GM12872 (cell line): ENCODE data around the gene SOX5.

Experiments
- TF ChIP-seq, protein P1 (sequence below): IDR thresholded peaks from 3 replicates; pipeline ENCODE4 v1.5.1; 2011; ENCODE audit warnings: low read depth, mild to moderate bottlenecking, low read length, moderate library complexity; ENCODE audit not compliant: insufficient read depth

The SOX5 gene

DNA sequence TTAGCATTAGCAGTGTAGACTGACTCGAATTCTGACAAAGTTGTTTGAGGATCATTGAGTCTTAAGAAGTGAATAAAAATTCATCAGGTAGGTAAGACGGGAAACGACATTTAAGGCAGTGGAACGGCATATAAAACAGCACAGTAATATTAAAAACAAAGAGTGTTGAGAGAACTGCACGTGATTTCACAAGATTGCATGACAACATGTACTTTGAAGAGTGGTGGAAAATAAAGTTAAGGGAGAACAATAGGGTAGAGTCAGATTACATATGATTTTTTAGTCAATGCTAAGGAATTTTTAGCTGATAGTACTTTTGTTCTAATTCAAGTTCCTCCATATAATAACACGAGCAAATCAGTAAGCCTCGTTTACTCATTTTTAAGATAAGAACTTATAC lies 115.4 kb downstream of the SOX5 start:
- TF ChIP-seq, protein P1, sequence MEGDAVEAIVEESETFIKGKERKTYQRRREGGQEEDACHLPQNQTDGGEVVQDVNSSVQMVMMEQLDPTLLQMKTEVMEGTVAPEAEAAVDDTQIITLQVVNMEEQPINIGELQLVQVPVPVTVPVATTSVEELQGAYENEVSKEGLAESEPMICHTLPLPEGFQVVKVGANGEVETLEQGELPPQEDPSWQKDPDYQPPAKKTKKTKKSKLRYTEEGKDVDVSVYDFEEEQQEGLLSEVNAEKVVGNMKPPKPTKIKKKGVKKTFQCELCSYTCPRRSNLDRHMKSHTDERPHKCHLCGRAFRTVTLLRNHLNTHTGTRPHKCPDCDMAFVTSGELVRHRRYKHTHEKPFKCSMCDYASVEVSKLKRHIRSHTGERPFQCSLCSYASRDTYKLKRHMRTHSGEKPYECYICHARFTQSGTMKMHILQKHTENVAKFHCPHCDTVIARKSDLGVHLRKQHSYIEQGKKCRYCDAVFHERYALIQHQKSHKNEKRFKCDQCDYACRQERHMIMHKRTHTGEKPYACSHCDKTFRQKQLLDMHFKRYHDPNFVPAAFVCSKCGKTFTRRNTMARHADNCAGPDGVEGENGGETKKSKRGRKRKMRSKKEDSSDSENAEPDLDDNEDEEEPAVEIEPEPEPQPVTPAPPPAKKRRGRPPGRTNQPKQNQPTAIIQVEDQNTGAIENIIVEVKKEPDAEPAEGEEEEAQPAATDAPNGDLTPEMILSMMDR = no peak

DNA sequence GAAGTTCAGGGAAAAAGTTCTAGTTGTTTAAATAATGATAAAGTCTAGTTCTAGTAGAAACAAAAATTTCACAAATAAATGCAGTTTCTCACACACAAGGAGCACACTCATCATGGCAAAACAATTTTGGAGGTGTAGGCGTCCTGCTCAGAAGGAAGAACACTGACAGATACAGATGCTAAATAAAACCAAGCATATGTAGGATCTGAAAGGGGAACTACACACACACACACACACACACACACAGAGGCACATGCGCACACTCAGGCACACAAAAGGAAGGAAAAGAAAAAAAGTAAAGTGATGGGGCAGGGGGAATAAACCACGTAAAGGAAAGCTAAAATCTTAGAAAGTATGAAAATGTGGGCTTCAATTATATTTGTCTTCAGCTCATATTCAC lies 117.7 kb downstream of the SOX5 start:
- TF ChIP-seq, protein P1 = no peak

DNA sequence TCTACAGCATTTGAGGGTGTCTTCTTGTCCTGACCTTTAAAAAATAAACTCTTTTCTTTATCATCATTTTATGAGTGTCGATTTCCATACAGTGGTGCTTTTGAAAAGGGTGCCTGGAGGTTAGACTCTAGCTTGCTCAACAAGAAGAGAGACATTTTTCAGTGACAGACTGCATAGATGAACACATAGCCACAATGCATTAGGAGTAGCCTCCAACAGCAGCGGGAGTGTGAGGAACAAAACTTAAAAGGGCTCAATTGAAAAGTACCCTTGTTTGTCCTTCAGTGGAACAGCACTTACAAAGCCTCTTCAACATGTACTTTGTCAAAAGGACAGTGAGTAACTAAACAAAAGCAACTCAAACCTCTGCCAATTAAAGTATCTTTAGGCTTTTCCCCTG lies 119.3 kb downstream of the SOX5 start:
- TF ChIP-seq, protein P1 = no peak

DNA sequence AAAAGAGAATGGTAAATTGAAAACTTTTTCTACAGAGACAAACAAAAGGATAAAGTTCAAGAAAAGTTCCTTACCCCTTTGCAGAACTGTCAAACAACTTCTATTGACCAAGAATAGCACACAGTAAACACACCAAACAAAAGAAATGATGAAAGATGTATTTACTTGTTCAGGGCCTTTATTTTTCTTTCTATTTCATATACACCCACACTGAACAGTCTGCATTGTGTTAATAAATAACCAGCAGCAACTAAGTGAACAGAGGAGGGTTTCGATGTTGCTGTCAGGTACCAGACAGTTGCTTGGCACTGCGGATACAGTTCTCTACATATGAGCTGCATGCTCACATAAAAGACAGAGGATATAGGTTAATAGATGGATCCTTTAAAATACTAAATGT lies 122.1 kb downstream of the SOX5 start:
- TF ChIP-seq, protein P1 = no peak

DNA sequence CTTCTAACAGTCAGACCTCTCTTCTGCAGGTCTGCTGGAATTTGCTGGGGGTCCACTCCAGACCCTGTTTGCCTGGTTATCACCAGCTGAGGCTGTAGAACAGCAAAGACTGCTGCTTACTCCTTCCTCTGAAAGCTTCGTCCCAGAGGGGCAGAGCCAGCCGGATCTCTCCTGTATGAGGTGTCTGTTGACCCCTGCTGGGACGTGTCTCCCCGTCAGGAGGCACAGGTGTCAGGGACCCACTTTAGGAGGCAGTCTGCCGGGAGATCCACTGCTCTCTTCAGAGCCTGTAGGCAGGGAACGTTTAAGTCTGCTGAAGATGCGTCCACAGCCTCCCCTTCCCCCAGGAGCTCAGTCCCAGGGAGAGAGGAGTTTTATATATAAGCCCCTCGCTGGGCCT lies 125.1 kb downstream of the SOX5 start:
- TF ChIP-seq, protein P1 = no peak

DNA sequence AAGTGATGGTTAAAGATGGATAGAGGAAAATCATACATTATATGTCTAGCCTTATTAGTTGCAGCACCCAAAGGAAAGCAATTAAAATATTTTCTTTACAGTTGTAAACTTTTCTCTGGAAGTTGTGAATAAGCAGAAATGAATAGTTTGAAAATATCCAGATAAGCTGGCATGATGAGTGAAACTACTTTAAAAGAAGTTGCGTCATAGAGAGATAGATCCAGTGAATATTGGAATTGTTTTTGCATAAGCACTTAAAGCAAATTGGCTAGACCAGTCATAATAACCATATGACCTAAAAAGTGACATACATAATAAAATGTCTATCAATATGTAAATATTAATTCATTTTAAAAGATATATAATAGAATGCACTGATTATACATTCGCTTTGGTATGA lies 132.1 kb downstream of the SOX5 start:
- TF ChIP-seq, protein P1 = no peak

DNA sequence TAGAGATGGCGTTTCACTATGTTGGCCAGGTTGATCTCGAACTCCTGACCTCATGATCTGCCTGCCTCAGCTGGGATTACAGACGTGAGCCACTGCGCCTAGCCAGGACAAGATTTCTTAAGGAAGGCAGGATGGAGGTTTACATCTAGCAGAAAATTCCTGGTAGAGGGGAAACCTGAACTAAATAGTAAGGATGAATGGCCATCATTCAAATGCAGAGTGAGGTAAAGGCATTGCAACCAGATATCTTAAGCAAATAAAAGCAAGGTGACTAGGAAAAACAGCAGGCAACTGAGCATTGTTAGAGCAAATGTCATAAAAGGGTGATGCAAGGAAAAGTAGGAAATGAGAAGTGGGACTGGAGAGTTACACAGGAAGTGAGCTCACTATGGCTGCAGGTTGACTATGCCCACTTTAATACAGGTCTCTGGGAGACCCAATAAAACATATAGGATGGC lies 133.0 kb downstream of the SOX5 start:
- TF ChIP-seq, protein P1 = no peak

DNA sequence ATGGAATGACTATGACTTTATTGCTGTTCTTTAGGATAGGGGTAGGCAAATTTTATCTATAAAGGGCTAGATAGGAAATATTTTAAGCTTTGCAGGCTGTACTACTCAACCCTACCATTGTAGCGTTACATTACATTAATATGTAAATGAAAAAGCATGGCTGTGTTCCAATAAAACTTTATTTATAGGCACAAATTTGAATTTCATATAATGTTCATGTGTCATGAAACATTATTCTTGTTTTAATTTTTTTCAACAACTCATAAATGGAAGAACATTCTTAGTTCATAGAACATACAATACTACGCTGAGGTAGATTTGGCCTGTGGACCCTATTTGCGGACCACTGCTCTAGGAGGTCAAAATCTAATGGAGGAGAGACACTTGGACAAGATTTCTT lies 133.7 kb downstream of the SOX5 start:
- TF ChIP-seq, protein P1 = no peak
